Stimulated activated CD4-positive, alpha-beta T cell treated with anti-CD3 and anti-CD28 coated beads, Interleukin-1b, Interleukin-23, amount 100 ng/mL, for 48 hours (primary cell): Measurements from ENCODE around the gene EBNA1BP2.
"Not testable (repeated sequence)": the region's sequence is repeated elsewhere in the genome, so short reads cannot be mapped to it uniquely, and the experiment has no call there.

ENCODE experiments used
- DNase-seq: peaks from one replicate; pipeline ENCODE4 v3.0.0-alpha.2; 2020

The EBNA1BP2 gene, protein sequence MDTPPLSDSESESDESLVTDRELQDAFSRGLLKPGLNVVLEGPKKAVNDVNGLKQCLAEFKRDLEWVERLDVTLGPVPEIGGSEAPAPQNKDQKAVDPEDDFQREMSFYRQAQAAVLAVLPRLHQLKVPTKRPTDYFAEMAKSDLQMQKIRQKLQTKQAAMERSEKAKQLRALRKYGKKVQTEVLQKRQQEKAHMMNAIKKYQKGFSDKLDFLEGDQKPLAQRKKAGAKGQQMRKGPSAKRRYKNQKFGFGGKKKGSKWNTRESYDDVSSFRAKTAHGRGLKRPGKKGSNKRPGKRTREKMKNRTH

DNA sequence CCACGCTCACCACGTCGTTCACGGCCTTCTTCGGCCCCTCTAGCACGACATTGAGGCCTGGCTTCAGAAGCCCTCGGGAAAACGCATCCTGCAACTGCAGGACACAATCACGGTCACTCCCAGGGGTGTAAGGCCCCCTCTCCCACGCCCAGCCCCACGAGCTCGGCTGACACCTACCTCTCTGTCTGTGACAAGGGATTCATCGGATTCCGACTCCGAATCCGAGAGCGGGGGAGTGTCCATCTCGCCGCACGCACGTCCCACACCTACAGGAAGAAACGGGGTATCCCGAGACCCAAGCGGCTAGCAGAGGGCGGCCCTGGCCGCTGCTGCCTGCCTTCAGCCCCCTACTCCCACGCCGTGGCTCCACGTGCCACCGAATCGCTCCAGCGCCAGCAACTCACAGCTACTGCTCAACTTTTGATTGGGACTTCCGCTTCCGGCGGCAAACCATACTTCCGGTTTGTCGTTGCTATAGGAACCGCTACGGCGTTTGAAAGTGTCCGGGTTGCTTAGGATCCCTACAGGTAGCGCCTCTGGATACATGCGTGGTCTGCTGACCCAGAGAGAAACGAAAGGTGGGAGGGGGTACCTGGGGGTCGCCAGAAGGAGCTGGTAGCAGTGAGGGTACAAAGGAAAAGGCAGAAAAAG lies at the start of gene EBNA1BP2, which contains the start of gene CFAP57:
TSS of gene EBNA1BP2 (minus strand) at position 415 of the 651 bp plus-strand sequence. CDS start at position 243, 172 bp downstream.
TSS of gene CFAP57 (plus strand) at position 455 of the 651 bp plus-strand sequence. CDS start 424 bp downstream, outside the sequence.
- DNase-seq = peak; percentile 93

DNA sequence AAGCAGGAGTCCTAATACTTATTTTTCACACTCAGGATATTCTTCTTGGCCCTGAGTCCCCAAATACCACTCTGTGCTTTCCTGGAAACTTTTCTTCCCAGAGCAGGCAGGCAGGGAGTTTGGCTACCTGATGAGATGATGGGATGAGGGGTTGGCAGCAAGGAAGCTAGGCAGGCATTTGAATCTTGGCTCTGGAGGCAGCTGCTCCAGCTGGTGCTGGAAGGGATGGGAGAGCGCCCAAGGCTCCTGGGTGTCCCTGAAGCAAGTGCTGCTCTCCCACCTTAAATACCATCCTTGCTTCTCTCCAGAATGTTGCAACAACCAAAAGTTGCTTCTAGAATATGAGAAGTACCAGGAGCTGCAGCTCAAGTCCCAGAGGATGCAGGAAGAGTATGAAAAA lies 49.7 kb upstream of the EBNA1BP2 start:
- no peak for DNase-seq

DNA sequence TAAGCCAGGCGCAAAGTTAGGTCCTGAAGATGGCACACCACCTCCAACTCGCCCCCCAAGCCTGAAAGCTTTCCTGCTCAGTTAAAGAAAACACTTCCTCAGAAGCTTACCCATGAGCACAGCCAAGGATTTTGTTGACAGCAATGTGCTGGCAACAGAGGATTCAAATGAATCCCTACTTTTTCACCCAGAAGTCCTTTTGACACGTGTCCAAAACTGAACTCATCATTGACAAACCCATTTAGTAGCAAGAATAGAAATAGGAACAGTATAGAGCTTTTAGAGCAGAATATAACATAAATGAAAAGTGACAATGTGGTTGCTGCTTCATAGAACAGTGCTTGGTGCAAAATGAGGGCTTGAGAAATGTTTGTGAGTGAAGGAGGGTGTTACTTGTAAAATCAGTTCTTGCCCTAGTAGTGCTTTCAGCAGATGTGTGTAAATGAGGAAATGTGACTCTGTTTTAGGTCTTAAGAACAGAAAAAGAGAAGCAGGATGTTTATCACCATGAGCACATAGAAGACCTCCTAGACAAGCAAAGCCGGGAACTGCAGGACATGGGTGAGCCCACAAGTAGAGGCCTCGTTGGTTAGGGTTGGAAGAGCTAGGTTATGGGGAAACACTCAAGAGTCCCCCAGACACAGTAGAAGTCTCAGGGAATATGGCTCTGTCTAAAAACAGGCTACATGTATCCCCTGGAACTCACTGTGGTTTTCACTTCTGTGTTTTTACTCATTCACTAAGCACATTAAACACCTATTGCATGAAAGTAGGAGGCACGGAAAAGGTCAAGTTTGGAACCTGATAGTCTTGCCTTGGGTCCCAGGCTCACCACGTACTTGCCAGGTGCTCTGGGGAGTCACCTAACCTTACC lies 49.1 kb upstream of the EBNA1BP2 start:
- no peak for DNase-seq

DNA sequence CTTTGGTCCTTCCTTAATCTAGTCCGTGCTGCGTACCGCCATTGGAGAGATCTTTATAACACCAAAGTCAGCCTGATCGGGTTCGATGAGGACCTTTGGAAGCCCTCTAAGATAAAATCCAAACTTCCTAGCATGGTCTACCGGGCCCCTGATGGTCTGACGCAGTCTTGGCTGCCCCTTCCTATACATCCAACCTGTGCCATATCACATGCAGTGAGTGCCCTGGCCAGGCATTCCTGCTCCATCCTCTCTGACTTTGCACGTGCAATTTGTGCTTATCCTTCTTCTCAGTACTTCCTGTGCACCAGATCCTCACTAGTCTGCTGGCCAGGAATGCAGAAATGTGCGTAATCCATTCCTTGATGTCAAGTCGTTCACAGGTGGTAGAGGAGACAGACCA lies 45.7 kb upstream of the EBNA1BP2 start:
- DNase-seq = no peak

DNA sequence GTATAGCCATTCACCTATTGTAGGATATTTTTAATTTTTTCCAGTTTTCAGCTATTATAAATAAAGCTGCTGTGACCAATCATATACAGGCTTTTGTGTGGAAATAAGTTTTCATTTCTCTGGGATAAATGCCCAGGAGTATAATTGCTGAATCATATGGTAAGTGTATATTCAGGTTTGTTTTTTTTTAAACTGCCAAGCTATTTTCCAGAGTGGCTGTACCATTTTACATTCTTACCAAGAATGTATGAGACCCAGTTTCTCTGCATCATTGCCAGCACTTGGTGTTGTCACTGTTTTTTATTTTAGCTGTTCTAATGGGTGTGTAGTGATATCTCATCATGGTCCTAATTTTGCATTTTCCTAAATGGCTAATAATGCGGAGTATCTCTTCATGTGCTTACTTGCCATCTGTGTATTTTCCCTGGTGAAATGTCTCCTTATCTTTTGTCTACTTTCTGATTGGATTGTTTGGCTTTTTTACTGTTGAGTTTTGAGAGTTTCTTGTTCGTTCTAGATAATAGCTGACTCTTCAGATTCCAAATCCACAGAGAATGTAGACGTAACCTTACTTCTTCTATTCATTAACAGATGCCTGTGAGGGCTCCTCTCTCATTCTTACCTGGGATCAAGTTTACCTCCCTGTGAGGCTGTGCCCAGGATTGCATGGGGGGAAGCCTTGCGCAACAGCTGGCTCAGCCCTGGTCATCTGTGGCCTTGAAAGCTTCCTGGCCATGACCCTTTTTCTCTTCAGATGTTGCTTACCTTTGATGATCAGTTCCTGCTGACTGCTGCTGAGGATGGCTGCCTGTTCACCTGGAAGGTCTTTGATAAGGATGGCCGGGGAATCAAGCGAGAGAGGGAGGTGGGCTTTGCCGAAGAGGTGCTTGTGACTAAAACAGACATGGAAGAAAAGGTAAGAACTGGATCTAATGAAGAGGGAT lies 42.7 kb upstream of the EBNA1BP2 start:
- DNase-seq = no peak

DNA sequence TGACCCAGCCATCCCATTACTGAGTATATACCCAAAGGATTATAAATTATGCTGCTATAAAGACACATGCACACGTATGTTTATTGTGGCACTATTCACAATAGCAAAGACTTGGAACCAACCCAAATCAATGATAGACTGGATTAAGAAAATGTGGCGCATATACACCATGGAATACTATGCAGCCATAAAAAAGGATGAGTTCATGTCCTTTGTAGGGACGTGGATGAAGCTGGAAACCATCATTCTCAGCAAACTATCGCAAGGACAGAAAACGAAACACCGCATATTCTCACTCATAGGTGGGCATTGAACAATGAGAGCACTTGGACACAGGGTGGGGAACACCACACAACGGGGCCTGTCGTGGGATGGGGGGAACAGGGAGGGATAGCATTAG lies 36.2 kb upstream of the EBNA1BP2 start:
- DNase-seq = not testable (repeated sequence)

DNA sequence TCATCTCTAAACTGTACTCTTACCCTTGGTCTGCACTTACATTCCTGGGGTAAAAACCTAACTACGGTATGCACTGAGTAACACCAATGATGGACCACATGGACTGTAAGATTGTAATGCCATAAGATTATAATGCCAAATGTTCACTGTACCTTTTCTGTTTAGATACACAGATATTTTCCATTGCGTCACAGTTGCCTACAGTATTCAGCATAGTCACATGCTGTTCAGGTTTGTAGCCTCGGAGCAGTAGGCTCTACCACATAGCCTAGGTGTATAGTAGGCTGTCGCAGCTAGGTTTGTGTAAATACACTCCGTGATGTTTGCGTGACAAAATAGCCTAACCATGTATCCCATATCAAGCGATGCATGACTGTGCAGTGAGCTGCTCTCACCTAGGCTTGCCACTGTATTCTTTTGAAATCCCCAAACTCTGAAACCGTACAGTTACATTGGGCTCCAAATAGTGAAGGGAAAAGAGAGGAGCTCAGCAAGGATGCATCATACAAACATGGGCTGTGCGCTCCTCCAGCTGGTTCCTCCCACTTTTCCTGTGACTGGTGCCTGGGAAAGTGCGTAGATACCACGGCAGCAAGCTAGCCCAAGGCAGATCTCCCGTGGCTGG lies 35.3 kb upstream of the EBNA1BP2 start:
- no peak for DNase-seq

DNA sequence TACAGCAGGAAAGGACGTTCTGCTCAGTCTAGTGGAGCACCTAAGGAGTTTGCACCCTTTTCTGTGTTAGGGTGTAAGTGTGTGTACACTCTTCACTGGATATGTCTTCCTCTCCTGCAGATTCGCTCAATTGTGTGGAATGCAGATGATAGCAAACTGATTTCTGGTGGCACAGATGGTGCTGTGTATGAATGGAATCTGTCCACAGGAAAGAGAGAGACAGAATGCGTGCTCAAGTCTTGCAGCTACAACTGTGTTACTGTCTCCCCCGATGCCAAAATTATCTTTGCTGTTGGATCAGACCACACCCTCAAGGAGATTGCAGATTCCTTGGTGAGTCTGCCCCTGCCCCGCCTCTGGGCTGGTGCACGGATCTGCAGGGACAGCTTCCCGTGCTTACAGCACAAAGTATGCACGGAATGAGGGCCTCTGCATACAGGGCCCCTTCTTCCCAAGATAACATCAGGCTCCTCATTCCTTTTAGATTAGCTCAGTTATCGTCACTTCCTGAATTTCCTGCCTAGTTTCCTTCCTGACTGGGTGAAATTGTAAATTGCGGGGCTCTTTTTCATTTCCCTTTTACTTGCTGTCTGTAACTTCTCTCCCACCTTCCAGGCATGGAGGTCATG lies 34.6 kb upstream of the EBNA1BP2 start:
- no peak for DNase-seq

DNA sequence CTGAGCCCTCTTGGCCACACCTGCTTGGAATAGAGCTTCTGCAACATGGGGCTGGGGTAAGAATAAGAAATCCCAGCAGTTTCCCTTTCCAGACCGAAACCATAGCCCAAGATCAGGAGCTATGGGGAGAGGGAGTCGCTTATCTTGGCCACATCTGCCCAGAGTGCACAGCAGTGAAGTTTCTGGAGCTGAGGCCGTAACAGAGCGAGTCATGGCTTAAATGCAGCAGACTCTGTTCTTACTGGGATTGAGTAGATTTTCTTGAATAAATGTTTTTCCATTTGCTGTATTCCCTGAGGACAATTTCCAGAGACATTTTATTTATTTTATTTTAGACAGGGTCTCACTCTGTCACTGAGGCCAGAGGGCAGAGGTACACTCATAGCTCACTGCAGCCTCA lies 33.6 kb upstream of the EBNA1BP2 start:
- no peak for DNase-seq

DNA sequence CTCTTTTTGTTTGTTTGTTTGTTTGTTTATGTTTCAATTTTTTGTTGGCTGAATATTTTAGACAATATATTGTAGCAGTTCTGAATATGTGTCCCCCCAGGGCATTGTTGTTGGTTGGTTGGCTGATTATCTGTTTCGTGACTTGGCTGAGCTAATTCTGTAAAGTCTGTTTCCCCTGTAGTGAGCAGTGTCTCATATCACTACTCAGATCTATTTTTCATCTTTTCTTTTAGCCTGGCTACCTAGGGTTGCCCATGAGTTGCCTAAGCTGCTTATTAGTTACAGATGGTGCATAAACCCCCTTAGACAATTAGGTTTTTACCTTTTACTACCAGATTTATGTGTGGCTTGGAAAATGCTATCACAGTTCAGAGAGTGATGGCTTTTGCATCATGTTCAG lies 32.3 kb upstream of the EBNA1BP2 start:
- no peak for DNase-seq

DNA sequence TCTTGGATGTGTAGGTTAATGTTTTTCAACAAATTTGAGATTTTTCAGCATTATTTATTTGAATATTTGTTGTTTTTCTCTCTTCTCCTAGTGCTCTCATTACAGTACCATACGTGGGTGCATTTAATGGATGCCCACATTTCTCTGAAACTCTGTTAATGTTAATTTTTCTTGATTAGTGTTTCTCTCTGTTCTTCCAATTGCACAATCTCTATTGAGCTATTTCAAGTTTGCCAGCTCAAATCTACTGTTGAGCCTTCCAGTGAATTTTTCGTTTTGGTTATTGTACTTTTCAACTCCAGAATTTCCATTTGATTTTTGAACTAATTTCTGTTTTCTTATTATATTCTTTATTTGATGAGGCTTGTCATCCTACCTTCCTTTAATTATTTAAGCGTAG lies 31.8 kb upstream of the EBNA1BP2 start:
- no peak for DNase-seq

DNA sequence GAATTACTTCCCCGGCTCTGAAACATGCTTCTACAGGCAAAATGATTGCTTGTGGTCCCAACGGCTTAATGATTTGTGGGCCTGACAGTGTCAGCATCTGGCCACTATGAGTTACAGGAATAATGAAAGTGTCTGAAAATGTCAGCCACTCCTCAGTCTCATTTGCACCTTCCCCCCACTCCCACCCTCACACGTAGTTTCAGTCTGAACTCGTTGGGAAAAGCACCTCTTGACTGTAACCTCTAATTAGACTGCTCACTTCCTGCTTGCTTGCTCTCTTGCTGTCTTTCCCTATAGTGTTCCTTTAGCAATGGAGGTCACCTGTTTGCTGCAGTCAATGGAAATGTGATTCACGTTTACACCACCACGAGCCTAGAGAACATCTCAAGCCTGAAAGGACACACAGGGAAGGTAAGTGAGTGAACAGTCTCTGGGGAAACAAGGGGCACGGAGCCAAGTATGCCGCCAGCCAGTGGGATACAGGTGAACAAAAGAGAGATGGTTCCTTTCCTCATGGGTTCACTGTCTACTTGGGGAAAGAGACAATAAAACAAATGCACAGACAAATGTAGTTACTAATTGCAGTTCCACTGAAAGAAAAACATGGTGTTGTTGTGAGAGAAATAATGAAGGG lies 27.1 kb upstream of the EBNA1BP2 start:
- DNase-seq = no peak

DNA sequence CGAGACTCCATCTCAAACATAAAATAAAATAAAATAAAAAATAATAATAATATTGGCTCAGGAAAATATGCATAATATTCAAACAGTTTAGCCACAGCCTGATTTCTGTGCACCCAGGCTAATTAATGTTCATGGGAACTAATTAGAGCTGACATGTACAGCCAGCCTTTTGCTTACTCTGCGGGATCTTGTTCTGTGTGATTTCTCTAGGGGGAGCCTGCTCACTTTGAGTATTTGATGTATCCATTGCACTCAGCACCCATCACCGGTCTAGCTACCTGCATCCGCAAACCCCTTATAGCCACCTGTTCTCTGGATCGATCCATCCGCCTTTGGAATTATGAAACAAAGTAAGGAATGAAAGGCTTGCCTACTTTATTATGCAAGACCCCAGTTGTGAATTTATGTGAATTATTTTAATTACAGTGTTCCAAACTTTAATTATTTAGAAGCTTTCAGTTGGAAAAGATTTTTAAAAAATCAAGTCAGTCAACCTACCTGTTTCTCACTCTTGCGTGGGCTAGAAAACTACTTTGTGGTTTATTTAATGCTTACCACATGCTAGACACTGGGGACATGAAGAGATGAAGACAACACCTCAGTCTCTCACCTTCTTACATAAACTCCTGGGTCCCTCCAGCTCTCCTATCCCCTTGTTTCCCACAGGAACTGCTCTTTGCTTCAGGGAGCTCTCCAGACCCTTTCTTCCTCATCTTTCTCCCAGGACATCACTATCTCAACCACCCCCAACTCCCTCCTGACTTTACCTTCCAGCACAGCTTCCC lies 25.4 kb upstream of the EBNA1BP2 start:
- no peak for DNase-seq

DNA sequence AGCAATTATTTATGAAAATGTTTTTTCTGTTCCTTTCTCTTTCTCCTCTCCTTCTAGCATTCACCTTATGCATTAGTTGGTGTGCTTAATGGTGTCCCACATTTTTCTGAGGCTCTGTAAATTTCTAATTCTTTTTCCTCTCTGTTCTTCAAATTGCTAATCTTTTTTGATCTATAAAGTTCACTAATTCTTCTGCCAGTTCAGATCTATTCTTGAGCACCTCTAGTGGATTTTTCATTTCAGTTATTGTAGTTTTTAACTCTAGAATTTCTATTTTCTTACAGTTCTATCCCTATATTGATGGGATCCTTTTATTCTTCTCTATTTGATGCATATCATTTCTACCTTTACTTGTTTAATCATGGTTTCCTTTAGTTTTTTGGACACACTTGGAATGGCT lies 22.4 kb upstream of the EBNA1BP2 start:
- no peak for DNase-seq

DNA sequence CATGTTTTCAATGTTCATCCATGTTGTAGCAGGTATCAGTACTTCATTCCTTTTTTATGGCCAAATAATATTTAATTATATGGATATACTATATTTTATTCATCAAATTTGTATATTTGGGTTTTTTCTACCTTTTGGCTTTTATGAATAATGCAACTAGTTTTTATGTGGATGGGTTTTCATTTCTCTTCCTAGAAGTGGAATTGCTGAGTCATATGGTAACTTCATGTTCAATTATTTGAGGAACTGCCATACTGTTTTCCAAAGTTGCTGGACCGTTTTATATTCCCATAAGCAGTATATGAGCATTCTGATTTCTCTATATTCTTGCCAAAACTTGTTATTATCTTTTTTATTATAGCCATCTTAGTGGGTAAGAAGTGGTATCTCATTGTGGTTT lies 16.0 kb upstream of the EBNA1BP2 start:
- DNase-seq = no peak

DNA sequence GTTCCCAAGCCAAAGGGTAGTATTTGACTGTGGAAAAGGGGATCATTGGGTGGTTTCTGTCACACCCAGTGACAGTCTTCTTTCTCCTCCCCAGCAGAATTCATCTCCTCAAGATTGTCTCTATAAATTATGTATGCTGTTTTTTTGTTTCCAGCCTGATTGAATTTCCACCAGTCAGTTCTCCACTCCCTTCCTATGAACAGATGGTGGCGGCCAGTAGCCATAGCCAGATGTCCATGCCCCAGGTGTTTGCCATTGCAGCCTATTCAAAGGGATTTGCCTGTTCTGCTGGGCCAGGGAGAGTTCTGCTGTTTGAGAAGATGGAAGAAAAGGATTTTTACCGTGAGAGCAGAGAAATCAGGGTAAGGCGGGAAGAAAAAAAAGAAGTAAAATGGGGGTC lies 12.9 kb upstream of the EBNA1BP2 start:
- DNase-seq = no peak

DNA sequence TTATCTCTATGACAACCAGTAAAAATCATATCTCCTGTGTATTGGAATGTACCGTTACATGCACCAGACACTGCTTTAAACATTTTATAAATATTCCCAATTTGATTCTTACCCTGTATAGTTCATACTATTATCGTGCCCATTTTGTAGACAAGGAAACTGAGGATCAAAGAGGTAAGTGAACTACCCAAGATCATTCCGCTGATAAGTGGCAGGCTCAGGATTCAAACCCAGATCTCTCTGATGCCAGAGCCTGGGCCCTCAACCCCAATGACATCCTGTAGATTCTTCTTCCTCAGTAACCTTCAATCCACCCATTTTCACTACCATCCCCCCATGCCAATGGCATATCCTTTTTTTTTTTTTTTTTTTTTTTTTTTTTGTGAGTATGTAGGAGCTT lies 12.3 kb upstream of the EBNA1BP2 start:
- no peak for DNase-seq

DNA sequence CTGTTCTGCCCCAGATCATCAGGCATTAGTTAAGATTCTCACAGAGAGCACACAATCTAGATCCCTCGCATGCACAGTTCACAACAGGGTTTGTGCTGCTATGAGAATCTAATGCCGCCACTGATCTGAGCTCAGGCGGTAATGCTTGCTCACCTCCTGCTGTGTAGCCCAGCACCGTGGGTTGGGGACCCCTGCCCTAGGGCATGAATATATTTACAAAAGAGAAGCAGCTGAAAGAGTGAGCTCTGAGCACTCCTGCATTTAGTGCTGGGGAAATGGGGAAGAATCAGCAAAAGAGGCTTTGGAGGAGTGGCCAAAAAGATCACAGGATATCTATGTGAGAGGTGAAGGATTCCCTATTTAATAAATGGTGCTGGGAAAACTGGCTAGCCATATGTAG lies 5.6 kb upstream of the EBNA1BP2 start:
- DNase-seq = no peak

DNA sequence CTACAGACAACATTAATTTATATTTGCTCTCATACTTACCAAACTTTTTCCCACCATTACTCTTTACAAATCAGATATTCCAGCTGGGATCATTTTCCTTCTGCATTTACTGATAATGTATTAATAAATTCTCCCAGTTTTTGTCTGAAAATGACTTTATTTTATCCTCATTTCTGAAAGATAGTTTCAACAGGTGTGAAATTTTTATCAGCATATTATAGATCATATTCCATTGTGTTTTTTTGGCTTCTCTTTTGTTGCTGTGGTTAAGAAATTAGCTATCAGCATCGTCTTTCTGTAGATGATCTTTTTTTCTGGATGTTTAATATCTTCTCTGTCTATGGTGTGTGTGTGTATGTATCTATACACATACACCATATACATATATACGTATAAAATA lies 2.8 kb upstream of the EBNA1BP2 start:
- DNase-seq = no peak

DNA sequence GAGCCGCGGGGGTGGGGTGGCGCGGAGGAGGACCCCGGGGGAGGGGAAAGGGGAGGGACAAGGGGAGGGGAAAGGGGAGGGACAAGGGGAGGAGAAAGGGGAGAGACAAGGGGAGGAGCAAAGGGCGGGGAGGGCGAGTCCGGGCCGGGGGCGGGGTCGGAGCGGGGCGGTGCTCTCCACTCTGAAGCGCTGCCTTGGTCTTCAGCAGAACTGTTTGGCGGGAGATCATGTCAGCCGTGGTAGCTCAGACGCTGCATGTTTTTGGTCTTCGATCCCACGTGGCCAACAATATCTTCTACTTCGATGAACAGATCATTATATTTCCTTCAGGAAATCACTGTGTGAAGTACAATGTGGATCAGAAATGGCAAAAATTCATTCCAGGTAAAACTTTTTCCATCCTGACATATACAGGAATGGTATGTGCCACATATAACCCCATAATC lies 460 bp upstream of the EBNA1BP2 start:
- DNase-seq = peak; percentile 89
